Colonic mucosa (tissue), 4 donors: ENCODE data around the gene SH3TC1. TPM values are rescaled to one million over a fixed set of nuclear protein-coding genes. Genes with fewer than 3 reads are reported as not detected.

Experiments
- DNase-seq: peaks from one replicate; pipeline ENCODE4 v3.0.0-alpha.2; 2020
- H3K27ac ChIP-seq: fragments of 200-600 bp; one replicate; pipeline ENCODE4 v1.8.0; 2021
- H3K27me3 ChIP-seq: fragments of 200-600 bp; one replicate; pipeline ENCODE4 v1.8.0; 2021
- H3K36me3 ChIP-seq: fragments of 200-600 bp; one replicate; pipeline ENCODE4 v1.8.0; 2021
- H3K4me1 ChIP-seq: fragments of 200-600 bp; one replicate; pipeline ENCODE4 v1.8.0; 2021; ENCODE audit warnings: mild to moderate bottlenecking
- H3K4me3 ChIP-seq: fragments of 200-600 bp; one replicate; pipeline ENCODE4 v1.8.0; 2021
- H3K9ac ChIP-seq, 2 donors: one replicate each; pipeline ENCODE4 v1.7.0; 2013; ENCODE audit warnings: control low read depth in 2 of 2, low read depth in 2 of 2, low read length in 2 of 2
- H3K9me3 ChIP-seq: fragments of 200-600 bp; one replicate; pipeline ENCODE4 v1.8.0; 2021
- intact Hi-C: fragments of 100-400 bp; cut with DNase I; formaldehyde crosslinking; loops from one replicate; pipeline ENCODE4 v1.14.1; 2022
- total RNA-seq, 2 donors: library from RNA; stranded (reverse); fragmentation: NEBNext Ultra II Directional in 1 of 2; extraction: Animal tissue kit (Norgen Biotek cat#: 25700) in 1 of 2; gene quantifications; one replicate each; pipeline ENCODE4 v1.2.1, GENCODE V29; 2021
- TF ChIP-seq, protein P1 (sequence below): fragments of 200-600 bp; IDR thresholded peaks from one replicate; pipeline ENCODE4 v1.8.0; 2022; ENCODE audit warnings: antibody characterized with exemption, mild to moderate bottlenecking
- donor health status: healthy.
- donor health status: DM: no; HTN: no; CAD: no.
- donor health status: DM: no; HTN: no; CAD: no.

The SH3TC1 gene
- total RNA-seq, 2 donors from 2014 or later, result 10.8 to 22.5 TPM

DNA sequence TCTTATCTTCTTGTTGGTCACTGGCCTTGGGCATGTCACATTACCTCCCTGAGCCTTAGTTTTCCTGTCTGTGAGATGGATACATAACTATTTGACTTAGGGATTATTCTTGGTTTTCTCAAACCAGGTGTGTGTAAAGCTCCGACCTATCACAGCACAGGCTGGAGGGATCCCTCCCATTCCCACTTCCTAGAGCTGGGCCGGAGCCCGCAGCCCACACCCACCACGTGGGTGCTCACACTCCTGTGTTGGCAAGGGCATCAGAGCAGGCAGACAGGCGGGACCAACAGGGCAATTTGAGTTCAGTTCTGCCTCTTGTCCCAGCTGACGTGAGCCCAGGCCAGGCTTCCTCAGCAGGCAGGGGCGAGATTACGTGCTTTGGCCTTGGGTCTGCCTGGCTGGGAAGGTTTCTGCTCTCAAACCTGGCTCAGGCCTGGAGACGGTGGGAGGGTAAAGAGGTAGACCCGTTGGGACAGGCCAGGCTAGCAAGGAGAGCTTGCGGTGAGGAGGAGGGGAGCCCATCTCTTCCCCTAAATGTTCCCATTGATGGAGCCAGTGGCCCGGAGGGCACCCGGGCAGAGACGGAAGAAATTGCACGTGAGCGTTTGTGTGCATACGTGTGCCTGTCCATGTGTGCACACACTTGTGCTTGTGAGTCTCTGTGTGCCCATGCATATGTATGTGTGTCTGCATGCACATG lies 734 bp upstream of the SH3TC1 start:
- Histone ChIP-seq H3K27me3 (no peaks in the 10 kb centered on the region), H3K9ac (peak overlapping the region; percentile 13 to 92), H3K4me3 (peak overlapping the region; percentile 38), H3K9me3 (no peaks in the 10 kb centered on the region), H3K36me3 (no peaks in the 10 kb centered on the region), H3K27ac (peak overlapping the region; percentile 60), H3K4me1 (peaks cover 8% of the 10 kb centered on the region)
- TF ChIP-seq, protein P1, sequence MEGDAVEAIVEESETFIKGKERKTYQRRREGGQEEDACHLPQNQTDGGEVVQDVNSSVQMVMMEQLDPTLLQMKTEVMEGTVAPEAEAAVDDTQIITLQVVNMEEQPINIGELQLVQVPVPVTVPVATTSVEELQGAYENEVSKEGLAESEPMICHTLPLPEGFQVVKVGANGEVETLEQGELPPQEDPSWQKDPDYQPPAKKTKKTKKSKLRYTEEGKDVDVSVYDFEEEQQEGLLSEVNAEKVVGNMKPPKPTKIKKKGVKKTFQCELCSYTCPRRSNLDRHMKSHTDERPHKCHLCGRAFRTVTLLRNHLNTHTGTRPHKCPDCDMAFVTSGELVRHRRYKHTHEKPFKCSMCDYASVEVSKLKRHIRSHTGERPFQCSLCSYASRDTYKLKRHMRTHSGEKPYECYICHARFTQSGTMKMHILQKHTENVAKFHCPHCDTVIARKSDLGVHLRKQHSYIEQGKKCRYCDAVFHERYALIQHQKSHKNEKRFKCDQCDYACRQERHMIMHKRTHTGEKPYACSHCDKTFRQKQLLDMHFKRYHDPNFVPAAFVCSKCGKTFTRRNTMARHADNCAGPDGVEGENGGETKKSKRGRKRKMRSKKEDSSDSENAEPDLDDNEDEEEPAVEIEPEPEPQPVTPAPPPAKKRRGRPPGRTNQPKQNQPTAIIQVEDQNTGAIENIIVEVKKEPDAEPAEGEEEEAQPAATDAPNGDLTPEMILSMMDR, result no peak
- DNase-seq, result peak; percentile 70
- intact Hi-C loops, result no loop called here

DNA sequence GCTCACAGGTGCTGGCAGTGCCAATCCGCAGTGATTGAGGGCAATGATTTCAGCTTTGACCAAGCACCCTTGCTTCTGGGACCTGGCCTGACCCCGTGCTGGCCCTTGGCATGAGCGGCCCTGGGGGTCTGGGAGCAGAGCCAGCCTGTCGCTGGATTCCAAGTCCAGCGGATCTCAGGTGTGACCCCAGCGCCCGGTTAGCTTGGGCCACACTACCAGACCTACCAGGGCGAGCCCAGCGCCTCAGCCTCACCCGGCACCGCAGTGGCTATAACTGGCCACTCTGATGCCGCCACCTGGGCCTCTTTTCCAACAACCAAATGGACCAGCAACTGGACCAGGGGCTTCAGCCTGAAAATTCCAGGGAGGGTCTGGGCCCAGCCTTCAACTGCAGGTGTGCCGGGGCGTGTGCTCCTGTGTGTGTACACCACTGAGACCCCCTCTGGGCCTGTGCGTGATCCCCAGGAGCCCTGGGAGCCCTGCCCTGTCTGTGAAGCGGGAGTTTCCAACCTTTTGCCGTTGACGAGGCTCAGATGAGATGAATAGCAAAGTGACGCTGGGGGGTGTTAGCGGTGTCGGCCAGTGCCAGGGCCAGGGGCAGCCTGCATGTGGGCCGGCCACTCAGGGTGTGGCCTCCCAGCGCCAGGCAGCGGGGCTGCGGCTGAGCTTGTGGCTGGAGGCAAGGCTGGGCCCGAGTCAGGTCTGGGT lies 658 bp downstream of the SH3TC1 start:
- Histone ChIP-seq H3K27me3 (no peaks in the 10 kb centered on the region), H3K9ac (peak overlapping the region; percentile 90 to 92), H3K9me3 (no peaks in the 10 kb centered on the region), H3K4me3 (peak overlapping the region; percentile 38), H3K4me1 (peaks cover 8% of the 10 kb centered on the region), H3K36me3 (no peaks in the 10 kb centered on the region), H3K27ac (peak overlapping the region; percentile 60)
- no peak for DNase-seq
- intact Hi-C loops, result no loop called here
- TF ChIP-seq, protein P1, result no peak

DNA sequence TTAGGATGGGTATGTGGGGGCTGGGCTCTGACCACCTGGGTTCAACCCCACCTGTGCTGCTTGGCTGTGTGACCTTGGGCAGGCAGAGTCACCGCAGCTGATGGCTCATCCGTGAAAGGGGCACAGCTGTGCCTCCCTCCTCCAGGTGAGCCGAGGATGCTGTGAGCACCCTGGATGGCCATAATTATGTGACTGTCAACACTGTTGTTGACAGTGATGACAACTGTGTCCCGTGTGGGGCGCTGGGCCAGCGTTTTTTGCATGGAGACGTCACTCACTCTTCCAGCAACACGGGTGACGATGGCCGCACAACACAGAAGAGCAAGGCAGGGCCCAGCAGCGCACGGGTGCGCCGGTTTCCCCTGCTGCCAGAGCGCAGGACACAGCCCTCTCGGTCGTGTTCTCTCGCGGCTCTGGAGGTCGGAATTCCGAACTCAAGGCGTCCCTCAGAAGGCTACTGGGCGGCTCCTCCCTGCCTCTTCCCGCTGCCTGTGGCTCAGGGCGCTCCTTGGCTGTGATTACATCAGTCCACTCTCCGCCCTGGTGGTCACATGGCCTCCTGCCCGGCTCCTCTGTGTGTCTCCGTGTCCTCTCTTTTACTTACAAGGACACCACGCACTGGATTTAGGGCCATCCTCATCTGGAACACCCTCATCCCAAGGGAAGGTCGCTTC lies 1.3 kb downstream of the SH3TC1 start:
- TF ChIP-seq, protein P1, result no peak
- Histone ChIP-seq H3K9ac (peak overlapping the region; percentile 90 to 92), H3K4me3 (peak overlapping the region; percentile 38), H3K9me3 (no peaks in the 10 kb centered on the region), H3K36me3 (no peaks in the 10 kb centered on the region), H3K27ac (peak overlapping the region; percentile 60), H3K4me1 (peaks cover 8% of the 10 kb centered on the region), H3K27me3 (no peaks in the 10 kb centered on the region)
- DNase-seq, result no peak
- intact Hi-C loops, result no loop called here

DNA sequence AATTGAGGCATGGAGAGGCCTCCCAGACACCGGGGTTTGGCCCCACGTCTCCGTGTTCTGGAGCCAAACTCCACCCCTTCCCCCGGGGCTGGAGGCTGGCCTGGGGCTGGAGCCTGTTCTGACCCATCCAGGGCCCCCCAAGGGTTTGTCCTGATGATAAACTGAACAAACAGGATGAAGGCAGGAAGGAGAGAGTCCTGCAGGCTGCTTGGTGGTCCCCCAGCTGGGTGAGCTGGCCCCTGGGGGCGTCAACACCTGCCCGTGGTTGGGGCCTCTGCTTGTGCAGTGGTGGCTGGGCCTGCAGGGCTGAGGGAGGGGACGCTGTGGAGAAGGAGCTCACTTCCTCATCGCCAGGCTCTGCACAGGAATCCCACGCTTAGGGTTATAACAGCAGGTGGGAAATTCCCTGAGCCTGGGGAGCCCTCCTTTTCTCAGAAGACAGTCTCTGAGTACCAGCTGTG lies 2.3 kb downstream of the SH3TC1 start:
- peak overlapping the region; percentile 66 to 90 for H3K9ac ChIP-seq
- H3K27ac ChIP-seq, result no peak overlapping the region
- no peaks in the 10 kb centered on the region for H3K27me3 ChIP-seq
- intact Hi-C loops, result no loop called here
- no peaks in the 10 kb centered on the region for H3K36me3 ChIP-seq
- TF ChIP-seq, protein P1, result no peak
- H3K4me3 ChIP-seq, result no peak overlapping the region
- no peak for DNase-seq
- no peaks in the 10 kb centered on the region for H3K9me3 ChIP-seq
- peaks cover 8% of the 10 kb centered on the region for H3K4me1 ChIP-seq
